SH-SY5Y (cell line): ENCODE results near the gene KRT4.

Source experiments
- GATA2 ChIP-seq: IDR thresholded peaks from 2 replicates; pipeline ENCODE4 v1.6.1; 2011; ENCODE audit warnings: mild to moderate bottlenecking, low read depth, low read length
- GATA3 ChIP-seq: IDR thresholded peaks from 2 replicates; pipeline ENCODE4 v1.6.1; 2011; ENCODE audit warnings: low read depth, mild to moderate bottlenecking, low read length, moderate library complexity

DNA sequence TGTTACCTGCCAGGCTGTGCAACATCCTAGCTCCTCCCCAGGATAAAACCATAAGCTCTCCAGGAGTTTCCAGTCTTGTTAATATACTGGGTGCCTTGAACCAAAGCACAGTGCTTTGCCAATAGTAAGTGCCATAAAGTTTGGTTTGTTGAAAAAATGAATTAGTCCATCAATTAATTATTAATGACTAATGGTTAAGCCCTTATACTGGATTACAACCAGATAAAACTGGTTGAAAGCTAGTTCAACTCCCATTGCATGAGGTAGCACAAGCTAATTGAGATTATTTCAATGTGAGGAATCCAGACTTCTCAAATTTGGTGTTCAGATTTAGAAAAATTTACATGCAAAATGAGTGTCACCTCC lies 16.4 kb downstream of the KRT4 start:
- TF ChIP-seq GATA2 (no peak), GATA3 (no peak)
